ENCODE data around the gene ACTN1.
"Not testable (repeated sequence)": the region's sequence is repeated elsewhere in the genome, so short reads cannot be mapped to it uniquely, and the experiment has no call there.

The ACTN1 gene

GRCh38 chr14:68986926-68987652 lies 8.0 kb upstream of the ACTN1 start:
- no peak for DNase-seq (ENCODE audit: low read depth)

DNA sequence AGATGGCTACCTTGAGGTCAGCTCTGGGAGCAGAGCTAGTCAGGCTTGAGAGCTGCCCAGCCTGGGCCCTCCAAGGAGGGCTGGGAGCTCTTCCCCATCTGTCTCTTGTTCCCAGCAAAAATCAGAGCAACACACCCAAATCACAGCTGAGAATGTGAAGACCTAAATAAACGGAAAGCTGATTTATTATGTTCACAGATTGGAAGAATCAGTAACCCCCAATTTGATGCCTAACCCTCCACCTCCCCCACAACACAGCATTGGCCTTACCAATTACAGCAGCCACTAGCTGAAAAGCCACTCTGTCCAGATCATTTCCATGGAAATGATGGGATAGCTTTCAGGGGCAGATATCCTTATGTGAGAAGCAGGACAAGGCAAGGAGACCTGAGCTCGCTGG lies 7.1 kb upstream of the ACTN1 start:
- no peak for DNase-seq (ENCODE audit: low read depth)

DNA sequence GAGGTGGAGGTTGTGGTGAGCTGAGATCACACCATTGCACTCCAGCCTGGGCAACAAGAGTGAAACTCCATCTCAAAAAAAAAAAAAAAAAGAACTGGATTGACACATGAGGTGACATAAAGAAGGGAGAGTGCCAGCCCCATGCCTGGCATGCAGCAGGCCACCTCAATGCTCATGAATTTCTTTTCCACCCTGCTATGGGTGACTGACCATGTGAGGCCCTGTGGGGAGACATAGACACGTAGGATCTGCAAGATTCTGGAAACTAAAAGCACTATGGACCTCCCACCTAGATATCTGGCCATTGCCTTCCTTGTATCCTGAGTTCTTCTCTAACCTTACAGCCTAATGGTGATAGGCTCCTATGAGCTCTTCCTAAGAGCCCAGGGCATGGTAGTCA lies 5.6 kb upstream of the ACTN1 start:
- DNase-seq (ENCODE audit: low read depth) = no peak

DNA sequence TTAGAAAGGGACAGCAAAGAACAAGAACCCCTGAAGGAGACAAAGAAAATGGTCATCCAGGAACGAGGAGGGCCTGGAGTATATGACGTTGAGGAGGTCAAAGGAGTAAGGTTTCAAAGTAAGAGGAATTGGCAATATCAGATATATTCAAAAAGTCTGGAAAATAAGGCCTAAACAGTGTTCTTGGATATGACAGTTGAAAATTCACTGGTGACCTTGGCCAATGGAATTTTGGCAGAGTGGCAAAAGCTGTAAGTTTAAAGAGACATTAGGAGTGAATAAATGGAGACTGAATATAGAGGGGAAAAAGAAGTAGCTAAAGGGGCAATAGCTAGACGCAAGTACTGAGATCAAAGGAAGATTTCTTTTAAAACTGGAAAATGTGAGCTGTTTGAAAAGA lies 4.1 kb upstream of the ACTN1 start:
- DNase-seq (ENCODE audit: low read depth) = no peak

GRCh38 chr14:68982581-68982980 lies 3.5 kb upstream of the ACTN1 start:
- DNase-seq (ENCODE audit: low read depth) = no peak

DNA sequence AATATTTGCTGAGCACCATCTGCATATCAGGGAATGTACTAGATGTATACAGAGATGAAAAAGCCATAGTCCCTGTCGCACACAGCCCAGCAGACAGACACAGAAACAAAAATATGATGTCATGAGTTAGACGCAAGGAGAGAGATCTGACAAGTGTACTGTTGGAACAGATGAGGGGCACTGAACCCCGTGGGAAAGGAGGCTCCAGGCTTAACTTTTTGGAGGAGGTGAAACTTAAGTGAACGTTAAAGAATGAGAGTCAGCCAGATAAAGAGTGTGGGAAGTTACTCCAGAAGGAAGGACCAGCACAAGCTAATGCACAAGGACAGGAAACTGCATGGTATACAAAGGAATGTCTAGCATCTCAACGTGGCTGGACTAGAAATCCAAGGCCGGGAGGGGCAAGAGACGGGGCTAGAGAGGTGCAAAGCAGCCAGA lies 2.5 kb upstream of the ACTN1 start:
- no peak for DNase-seq (ENCODE audit: low read depth)

GRCh38 chr14:68981139-68981538 lies 2.0 kb upstream of the ACTN1 start:
- no peak for DNase-seq (ENCODE audit: low read depth)

- no peak for DNase-seq (ENCODE audit: low read depth)
These were observed 785 bp upstream of the ACTN1 start for GRCh38 chr14:68979722-68980451.

GRCh38 chr14:68978172-68978911 lies 760 bp downstream of the ACTN1 start:
- no peak for DNase-seq (ENCODE audit: low read depth)

DNA sequence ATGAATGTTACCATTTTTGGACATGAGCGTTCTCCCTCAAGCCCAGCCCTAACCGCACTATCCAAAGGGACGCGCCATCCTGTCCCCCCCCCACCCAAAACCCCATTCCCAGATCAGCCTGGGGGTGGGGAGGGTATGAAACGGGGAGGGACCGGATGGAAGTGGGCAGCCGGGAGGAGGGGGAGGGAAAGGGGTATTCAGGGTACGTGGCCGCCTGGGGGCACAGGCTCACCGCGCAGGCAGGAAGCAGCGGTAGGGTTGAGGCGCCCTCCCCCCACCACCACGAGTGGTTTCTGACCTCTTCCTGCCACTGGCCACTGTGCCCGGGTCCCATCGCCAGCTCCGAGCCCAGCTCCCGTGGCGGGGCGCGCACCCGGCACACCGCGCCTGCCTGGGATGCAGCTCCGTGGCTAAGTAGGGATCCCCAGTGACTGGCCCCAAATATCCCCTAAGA lies 1.4 kb downstream of the ACTN1 start:
- DNase-seq (ENCODE audit: low read depth) = no peak

- no peak for DNase-seq (ENCODE audit: low read depth)
These were observed 1.9 kb downstream of the ACTN1 start for GRCh38 chr14:68977180-68977717.

GRCh38 chr14:68976160-68977067 lies 2.7 kb downstream of the ACTN1 start:
- no peak for DNase-seq (ENCODE audit: low read depth)

DNA sequence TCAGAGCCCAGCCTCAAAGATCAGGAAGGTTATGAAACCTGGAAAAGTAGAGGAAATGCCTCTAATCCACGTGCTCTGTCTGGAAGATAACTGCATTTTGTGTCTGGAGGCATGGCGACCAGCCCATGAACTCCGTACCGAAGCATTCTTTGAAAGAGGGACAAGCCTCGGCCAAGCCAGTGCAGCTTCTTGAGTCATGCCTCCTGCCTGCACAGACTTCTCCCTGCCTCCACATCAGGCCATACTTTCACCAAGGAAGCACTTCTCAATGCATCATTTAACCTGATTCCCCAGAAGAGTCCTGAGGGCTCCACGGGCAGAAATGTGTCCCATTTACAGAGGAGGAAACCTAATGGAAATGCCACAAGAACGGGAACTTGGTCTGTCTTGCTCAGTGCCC lies 3.4 kb downstream of the ACTN1 start:
- no peak for DNase-seq (ENCODE audit: low read depth)

DNA sequence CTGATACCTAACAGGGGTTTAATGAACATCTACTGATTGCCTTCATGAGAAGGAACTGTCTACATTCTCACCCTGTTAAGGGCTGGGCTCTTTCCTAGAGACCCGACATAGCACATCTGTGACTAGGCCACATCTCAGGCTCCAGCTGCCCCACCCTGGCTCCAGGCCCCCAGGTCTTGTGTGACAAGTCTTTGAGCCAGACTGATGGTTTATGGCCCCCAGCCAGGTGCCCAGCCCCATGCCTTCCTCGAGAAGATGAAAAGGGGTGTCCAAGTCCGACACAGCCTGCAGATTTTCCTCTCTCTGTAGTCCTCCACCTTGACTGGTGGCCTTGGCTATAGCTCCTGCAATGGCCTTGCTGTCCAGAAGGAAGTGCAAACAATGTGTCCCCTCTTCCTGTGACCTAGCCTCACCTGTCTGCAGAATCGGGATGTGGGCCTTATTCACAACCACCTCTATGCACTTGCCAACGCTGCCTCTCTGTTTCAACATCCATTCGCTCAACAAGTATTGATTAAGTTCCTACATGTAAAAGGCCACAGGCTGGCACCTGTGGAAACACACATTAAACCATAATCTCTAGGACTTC lies 4.2 kb downstream of the ACTN1 start:
- no peak for DNase-seq (ENCODE audit: low read depth)

DNA sequence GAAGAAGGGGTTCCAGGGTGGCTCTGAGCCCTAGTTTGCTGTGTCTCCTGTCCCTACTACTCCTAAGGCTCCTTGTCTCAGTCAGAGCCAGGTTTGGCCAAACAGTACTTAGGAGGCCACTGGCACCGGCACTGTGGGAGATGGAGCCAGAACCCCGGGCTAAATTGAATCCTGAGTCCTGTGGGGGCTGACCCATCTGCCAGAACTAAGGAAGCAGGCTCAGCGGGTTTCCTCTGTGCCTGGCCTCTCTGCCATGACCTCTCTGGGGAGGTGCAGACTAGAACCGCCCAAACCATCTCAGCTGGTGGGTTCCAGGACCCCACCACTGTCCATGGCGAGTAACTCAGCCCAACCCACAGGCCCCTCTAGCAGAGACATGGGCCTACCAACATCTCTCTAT lies 5.5 kb downstream of the ACTN1 start:
- DNase-seq (ENCODE audit: low read depth) = no peak

- DNase-seq (ENCODE audit: low read depth) = not testable (repeated sequence)
These were observed 5.9 kb downstream of the ACTN1 start for GRCh38 chr14:68973219-68973565.

DNA sequence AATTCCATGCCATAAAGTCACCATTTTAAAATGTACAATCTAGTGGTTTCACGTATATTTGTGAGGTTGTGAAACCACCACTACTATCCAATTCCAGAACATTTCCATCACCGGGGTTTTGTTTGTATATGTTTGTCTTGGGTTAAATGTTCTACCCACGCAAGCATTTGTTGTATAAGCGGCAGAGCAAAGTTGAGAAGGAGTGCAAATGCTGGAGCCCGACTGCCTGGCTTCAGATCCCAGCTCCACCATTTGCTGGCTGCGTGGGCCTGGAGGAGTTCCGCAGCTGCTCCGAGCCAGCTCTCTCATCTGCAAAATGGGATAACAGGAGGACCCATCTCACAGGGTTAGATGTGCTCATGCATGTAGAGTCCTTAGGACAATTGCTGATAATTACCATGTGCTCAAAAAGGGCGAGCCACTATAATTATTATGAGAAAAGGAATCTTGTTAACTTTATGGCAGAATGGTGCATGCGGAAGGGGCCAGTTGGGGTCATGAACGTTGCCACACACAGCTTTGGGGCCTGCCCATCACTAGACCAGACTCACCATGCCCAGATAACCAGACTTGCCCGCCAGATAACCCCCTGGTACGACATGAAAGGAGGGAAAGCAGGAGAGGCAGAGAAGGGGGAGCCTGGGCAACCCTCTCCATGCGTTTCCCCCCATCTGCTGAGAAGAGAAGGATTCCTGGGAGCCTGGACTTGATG lies 6.4 kb downstream of the ACTN1 start:
- no peak for DNase-seq (ENCODE audit: low read depth)

DNA sequence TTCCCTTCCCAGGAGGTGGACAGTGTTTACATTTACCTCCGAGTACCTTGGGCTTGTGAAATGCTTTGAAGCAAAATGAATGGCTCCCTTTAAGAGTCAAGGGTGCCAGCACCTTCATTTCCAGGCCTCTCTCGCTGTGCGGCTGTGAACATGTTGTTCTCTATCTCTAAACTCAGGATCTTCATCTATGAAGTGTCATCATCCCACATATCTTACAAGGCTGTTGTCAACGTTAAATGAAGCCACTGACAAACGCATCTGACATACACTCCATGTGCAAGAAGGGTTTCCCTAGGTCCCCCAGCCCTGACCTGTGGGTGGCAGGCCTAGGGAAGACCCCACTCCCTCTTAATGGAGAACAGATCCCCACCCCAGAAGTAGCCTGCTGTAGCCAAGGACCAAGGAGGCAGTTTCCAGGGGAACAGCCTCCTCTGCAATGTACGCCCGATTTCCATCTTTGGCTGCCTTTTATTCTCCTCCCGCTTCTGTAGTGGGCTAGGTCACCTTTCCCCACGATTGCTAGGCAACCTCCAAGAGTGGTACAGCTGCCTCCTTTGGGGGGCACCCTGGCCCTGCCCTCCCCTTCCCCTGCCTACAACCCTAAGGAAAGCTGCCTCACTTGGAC lies 7.6 kb downstream of the ACTN1 start:
- no peak for DNase-seq (ENCODE audit: low read depth)

DNA sequence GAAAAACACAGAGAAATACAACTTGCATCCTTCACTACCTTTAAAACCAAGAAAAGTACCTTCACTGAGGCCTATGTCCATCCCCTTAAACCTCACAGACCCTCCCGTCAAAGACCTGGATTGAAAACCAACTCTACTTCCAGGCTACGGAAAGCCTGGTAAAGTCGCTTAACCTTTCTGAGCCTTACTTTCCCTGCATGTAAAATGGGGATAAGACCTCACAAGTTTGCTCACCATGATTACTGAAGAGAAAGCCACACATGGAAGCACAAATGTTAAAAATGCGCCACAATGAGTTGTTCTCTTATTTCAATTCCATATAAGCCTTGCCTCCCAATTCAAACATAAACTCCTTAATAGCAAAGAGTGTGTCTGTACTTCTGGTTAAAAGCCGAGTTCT lies 8.4 kb downstream of the ACTN1 start:
- no peak for DNase-seq (ENCODE audit: low read depth)

GRCh38 chr14:68970038-68970612 lies 9.0 kb downstream of the ACTN1 start:
- DNase-seq (ENCODE audit: low read depth) = no peak
